Urinary bladder (tissue), 4 donors: Measurements from ENCODE around the gene SUCLG1. TPM values are rescaled to one million over a fixed set of nuclear protein-coding genes. Genes with fewer than 3 reads are reported as not detected.

Experiments
- DNase-seq: peaks from one replicate; pipeline ENCODE4 v3.0.0-alpha.2; 2015; ENCODE audit errors: extremely low spot score
- H3K27ac ChIP-seq: one replicate; pipeline ENCODE4 v1.5.1; 2013; ENCODE audit warnings: low read depth, mild to moderate bottlenecking, moderate library complexity
- H3K36me3 ChIP-seq: one replicate; pipeline ENCODE4 v1.6.1; 2013; ENCODE audit warnings: mild to moderate bottlenecking, moderate library complexity; ENCODE audit not compliant: insufficient read depth
- H3K4me1 ChIP-seq: one replicate; pipeline ENCODE4 v1.6.1; 2013; ENCODE audit warnings: mild to moderate bottlenecking, moderate library complexity; ENCODE audit not compliant: insufficient read depth
- H3K4me3 ChIP-seq: one replicate; pipeline ENCODE4 v1.5.1; 2013; ENCODE audit warnings: low read depth, low read length
- WGBS: extraction: QIAGEN DNeasy Blood & Tissue Kit; methylation state at CpG from one replicate; pipeline ENCODE4 v1.1.7; 2013; 5-methylcytosine and 5-hydroxymethylcytosine counted together
- polyA plus RNA-seq: library from polyadenylated mRNA; stranded (reverse); fragments of 200-250 nt; gene quantifications from one replicate; pipeline ENCODE4 v1.2.3, GENCODE V29; 2013
- total RNA-seq: library from RNA; depleted of rRNA; stranded (reverse); fragments of >200 nt; gene quantifications from one replicate; pipeline ENCODE4 v1.2.3, GENCODE V29; 2014
- donor health status: healthy with polysubstance abuse.
- donor health status: healthy.

SUCLG1 gene
- total and polyA plus RNA-seq, 2 donors: 80.7 to 142 TPM

GRCh38 chr2:84386336-84387040 is 72.6 kb downstream of the SUCLG1 start:
- Histone ChIP-seq H3K27ac (no peak overlapping the region), H3K36me3 (no peaks in the 10 kb centered on the region), H3K4me3 (no peak overlapping the region), H3K4me1 (no peaks in the 10 kb centered on the region)
- whole genome bisulfite sequencing: 12% methylated on average over 7 of the region's 7 CpGs
- DNase-seq: no peak

GRCh38 chr2:84383271-84383670 is 75.8 kb downstream of the SUCLG1 start:
- no peak overlapping the region for H3K4me3 ChIP-seq
- no peak for DNase-seq
- no peak overlapping the region for H3K27ac ChIP-seq
- 76% methylated on average over 2 of the region's 2 CpGs for WGBS
- no peaks in the 10 kb centered on the region for H3K36me3 ChIP-seq
- H3K4me1 ChIP-seq: no peaks in the 10 kb centered on the region

DNA sequence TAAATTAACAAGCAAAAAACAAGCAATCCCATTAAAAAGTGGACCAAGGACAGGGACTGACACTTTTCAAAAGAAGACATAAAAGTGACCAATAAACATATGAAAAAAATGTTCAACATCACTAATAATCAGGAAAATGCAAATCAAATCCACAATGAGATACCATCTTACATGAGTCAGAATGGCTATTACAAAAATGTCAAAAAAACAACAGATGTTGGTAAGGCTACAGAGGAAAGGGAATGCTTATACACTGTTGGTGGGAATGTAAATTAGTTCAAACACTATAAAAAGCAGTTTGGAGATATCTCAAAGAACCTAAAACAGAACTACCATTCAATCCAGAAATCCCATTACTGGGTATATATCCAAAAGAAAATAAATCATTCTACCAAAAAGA is 78.2 kb downstream of the SUCLG1 start:
- no peak overlapping the region for H3K27ac ChIP-seq
- H3K4me1 ChIP-seq: no peaks in the 10 kb centered on the region
- H3K36me3 ChIP-seq: no peaks in the 10 kb centered on the region
- no peak overlapping the region for H3K4me3 ChIP-seq
- no peak for DNase-seq

DNA sequence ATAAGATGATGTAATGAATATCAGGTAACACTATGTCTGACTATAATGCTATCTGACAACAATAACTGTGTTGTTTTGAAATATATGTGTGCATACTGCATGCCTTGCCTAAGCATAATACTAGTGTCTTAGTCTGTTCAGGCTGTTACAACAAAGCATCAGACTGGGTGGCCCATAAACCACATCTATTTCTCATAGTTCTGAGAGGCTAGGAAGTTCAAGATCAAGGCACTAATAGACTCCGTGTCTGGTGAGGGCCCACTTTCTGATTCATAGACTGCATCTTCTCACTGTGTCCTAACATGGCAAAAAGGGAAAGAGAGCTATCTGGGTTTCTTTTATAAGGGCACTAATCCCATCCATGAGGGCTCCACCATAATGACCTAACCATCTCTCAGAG is 80.1 kb downstream of the SUCLG1 start:
- DNase-seq: no peak
- Histone ChIP-seq H3K36me3 (no peaks in the 10 kb centered on the region), H3K4me1 (no peaks in the 10 kb centered on the region), H3K4me3 (no peak overlapping the region), H3K27ac (no peak overlapping the region)
- 82% methylated on average over 1 of the region's 1 CpG for WGBS

DNA sequence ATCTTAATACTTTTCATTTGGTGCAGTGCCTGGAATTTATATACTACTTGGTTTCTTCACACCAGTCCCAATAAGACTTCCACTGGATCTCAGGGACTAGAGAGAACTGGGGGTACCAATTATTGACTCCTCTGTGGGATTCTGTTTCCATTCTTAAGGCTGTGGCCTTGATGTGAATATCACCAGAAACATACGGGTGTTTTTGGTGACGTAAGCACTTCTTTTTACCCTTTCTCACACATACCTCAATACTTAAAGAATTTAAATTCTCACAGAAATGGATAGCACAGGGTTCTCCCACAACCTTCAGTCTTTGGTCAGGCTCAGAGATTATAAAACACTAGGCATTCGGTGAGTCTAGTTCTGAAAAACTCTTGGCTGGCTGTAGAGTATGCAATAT is 84.1 kb downstream of the SUCLG1 start:
- no peak overlapping the region for H3K4me3 ChIP-seq
- 93% methylated on average over 3 of the region's 3 CpGs for WGBS

GRCh38 chr2:84373866-84374265 is 85.2 kb downstream of the SUCLG1 start:
- Histone ChIP-seq H3K4me3 (no peak overlapping the region), H3K4me1 (no peaks in the 10 kb centered on the region), H3K36me3 (no peaks in the 10 kb centered on the region), H3K27ac (no peak overlapping the region)
- no peak for DNase-seq
- WGBS: 86% methylated on average over 5 of the region's 5 CpGs

More for the DNA sequence above, 84.1 kb downstream of the SUCLG1 start:
- Histone ChIP-seq H3K27ac (no peak overlapping the region), H3K4me1 (no peaks in the 10 kb centered on the region), H3K36me3 (no peaks in the 10 kb centered on the region)
- no peak for DNase-seq

Other genes starting within 250 kb of the SUCLG1 start
- gene DNAH6, start 57.2 kb upstream of the SUCLG1 start, total RNA-seq: 1.4 TPM
- 0.58 TPM for gene DNAH6, start 57.2 kb upstream of the SUCLG1 start, polyA plus RNA-seq